ENCODE results near the gene SLC50A1. TPM values are rescaled to one million over a fixed set of nuclear protein-coding genes. Genes with fewer than 3 reads are reported as not detected.

Gene SLC50A1
- total and polyA plus RNA-seq, 9 of the 15 experiments (the other 6 are each of a cell fraction or from before 2014, with no cell fraction given): 46.5 to 132 (median 91.9) TPM

- TF ChIP-seq ZNF318 (IDR thresholded peaks at IDR 0.05; ENCODE audit: borderline replicate concordance in 1 of 2, low read depth in 1 of 2) (0 out of 4 replicates have a peak, but pooled peaks of 1 of the 2 experiments have one; percentile 27), SIN3A (IDR thresholded peaks at IDR 0.05; ENCODE audit: borderline replicate concordance in 2 of 2, control insufficient read depth in 1 of 2, low read depth in 2 of 2, low read length in 2 of 2) (peak in 1 of 2 experiments; percentile 43; a peak in 1 of 4 replicates), KDM5B (IDR thresholded peaks at IDR 0.05; ENCODE audit: insufficient replicate concordance, low read depth, low read length) (peak; percentile 41), HDAC3 (IDR thresholded peaks at IDR 0.05; ENCODE audit: borderline replicate concordance, partially characterized antibody) (no peak), SPI1 (IDR thresholded peaks at IDR 0.05; ENCODE audit: borderline replicate concordance, low read depth, low read length) (no peak), ATF1 (CRISPR knock-in tag; IDR thresholded peaks at IDR 0.05) (no peak), ATF1 (tag; IDR thresholded peaks at IDR 0.05) (peak; percentile 76), MBD1 (CRISPR knock-in tag; IDR thresholded peaks at IDR 0.05) (no peak), ZNF830 (CRISPR knock-in tag; IDR thresholded peaks at IDR 0.05) (no peak), RBM39 (optimal IDR thresholded peaks at IDR 0.05; ENCODE audit: low read depth, low read length) (no peak), ZFP30 (CRISPR knock-in tag; IDR thresholded peaks at IDR 0.05; ENCODE audit: borderline replicate concordance) (no peak), ZFPM2 (CRISPR knock-in tag; IDR thresholded peaks at IDR 0.05) (no peak), KLF6 (CRISPR knock-in tag; IDR thresholded peaks at IDR 0.05; ENCODE audit: borderline replicate concordance) (0 out of 2 replicates have a peak, but pooled peaks have one; percentile 7), ZNF79 (CRISPR knock-in tag; IDR thresholded peaks at IDR 0.05; ENCODE audit: low read depth) (no peak), TGIF2 (CRISPR knock-in tag; IDR thresholded peaks at IDR 0.05) (no peak), HSF4 (CRISPR knock-in tag; IDR thresholded peaks at IDR 0.05; ENCODE audit: borderline replicate concordance) (no peak), MEF2D (tag; conservative IDR thresholded peaks at IDR 0.05; ENCODE audit: low read depth) (no peak), TBP (optimal IDR thresholded peaks at IDR 0.05; ENCODE audit: low read depth, low read length) (no peak)
These were observed 4.4 kb downstream of the SLC50A1 start, which contains the start of gene DPM3 (continued) for GRCh38 chr1:155139895-155140629.

All from K562 (cell line).